ENCODE results near the gene PPBP.

The PPBP gene

GRCh38 chr4:73948291-73948690, 39.7 kb downstream of the PPBP start:
- DNase-seq (ENCODE audit: low read depth, low spot score), result no peak

- DNase-seq (ENCODE audit: low read depth, low spot score), result no peak
Measured at GRCh38 chr4:73947239-73947985, 40.6 kb downstream of the PPBP start.

GRCh38 chr4:73945674-73946449, 42.1 kb downstream of the PPBP start:
- no peak for DNase-seq (ENCODE audit: low read depth, low spot score)

- DNase-seq (ENCODE audit: low read depth, low spot score), result no peak
Measured at GRCh38 chr4:73945140-73945539, 42.9 kb downstream of the PPBP start.

GRCh38 chr4:73944061-73944875, 43.7 kb downstream of the PPBP start:
- no peak for DNase-seq (ENCODE audit: low read depth, low spot score)

GRCh38 chr4:73943555-73943954, 44.4 kb downstream of the PPBP start:
- DNase-seq (ENCODE audit: low read depth, low spot score), result peak; percentile 74

- no peak for DNase-seq (ENCODE audit: low read depth, low spot score)
Measured at GRCh38 chr4:73936969-73937368, 51.0 kb downstream of the PPBP start.
